ENCODE results near the gene ISG15.
A peak's percentile ranks its signal among the peaks of the same experiment; 100 is the strongest.
"Not testable (repeated sequence)": the region's sequence is repeated elsewhere in the genome, so short reads cannot be mapped to it uniquely, and the experiment has no call there.

ISG15 gene

DNA sequence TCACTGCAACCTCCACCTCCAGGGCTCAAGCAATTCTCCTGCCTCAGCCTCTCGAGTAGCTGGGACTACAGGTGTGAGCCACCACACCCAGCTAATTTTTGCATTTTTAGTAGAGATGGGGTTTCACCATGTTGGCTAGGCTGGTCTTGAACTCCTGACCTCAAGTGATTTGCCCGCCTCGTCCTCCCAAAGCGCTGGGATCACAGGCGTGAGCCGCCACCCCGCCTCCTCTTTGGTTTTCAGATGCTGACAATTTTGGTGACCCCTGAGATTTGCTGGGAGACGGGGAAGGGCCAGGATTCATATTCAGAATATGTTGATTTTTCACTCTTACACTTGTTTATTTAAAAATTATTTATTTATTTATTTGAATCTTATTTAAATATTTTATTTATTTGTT lies 3.2 kb upstream of the ISG15 start:
- DNase-seq: not testable (repeated sequence)

DNA sequence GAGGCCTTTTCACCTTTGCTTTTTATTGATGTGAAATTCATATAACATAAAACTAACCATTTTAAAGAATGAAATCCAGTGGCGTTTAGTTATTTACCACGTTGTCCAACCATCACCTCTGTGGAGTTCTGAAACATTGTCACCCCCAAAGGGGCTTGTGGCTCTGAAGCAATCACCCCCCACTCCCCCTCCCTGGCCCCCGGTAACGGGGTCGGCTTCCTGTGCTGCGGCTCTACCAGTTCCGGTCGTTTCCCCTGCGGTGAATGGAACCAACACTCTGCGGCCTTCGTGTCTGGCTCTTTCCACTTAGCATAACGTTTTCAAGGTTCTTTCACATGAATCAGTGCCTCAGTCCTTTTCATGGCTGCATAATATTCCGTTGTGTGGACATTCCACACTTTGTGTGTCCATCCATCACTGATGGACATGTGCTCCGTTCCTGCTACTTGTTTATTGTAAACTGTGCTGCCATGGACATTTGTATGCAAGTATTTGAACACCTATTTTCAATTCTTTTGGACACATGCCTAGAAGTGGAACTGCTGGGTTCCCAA lies 1.8 kb upstream of the ISG15 start:
- DNase-seq: no peak

GRCh38 chr1:1012736-1013104 lies 577 bp upstream of the ISG15 start:
- not testable (repeated sequence) for DNase-seq

- DNase-seq: no peak
These were observed 788 bp downstream of the ISG15 start for GRCh38 chr1:1013922-1014648.

DNA sequence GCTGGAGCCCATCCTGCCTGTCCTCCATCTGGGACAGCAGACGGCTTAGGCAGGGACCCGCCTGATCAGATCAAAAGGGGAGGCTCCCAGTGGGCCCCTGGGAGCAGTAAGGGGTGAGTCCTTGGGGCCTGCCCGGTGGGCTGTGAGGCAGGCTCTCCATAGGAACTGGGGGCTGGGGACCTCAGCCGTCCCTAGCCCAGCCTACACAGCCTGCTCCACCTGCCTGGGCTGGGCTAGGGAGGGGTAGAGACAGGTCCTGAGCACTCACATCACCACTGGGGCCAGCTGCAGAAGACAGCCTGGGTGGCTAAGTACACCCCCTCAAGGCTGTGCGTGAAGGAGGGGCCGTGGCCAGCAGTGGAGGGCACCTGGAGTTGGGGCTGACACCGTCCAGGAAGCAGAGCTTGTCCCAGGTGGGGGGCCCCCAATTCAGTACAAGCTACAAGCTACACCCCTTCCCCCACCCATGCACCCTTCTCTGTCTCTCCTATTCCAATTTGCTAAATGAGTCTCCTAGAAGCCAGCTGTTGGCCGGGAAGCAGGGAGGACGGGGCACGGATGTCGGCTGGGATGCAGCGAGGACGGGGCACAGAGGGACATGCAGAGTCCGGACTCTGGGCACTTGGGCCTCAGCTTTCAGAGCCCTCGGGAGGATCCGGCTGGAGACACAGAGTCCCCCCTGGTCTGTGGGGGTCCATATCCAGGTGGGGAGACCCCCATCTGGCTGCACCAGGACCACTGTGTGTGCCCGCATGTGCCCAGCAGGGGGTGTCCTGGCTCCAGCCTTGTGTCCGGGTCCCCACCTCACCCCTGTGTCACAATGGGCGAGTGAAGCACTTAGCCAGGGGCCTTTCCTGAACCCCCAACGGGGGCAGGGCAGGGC lies 1.7 kb downstream of the ISG15 start:
- no peak for DNase-seq

- DNase-seq: not testable (repeated sequence)
These were observed 4.4 kb downstream of the ISG15 start for GRCh38 chr1:1017397-1018320.

- DNase-seq: not testable (repeated sequence)
These were observed 5.0 kb downstream of the ISG15 start for GRCh38 chr1:1018321-1018685.

DNA sequence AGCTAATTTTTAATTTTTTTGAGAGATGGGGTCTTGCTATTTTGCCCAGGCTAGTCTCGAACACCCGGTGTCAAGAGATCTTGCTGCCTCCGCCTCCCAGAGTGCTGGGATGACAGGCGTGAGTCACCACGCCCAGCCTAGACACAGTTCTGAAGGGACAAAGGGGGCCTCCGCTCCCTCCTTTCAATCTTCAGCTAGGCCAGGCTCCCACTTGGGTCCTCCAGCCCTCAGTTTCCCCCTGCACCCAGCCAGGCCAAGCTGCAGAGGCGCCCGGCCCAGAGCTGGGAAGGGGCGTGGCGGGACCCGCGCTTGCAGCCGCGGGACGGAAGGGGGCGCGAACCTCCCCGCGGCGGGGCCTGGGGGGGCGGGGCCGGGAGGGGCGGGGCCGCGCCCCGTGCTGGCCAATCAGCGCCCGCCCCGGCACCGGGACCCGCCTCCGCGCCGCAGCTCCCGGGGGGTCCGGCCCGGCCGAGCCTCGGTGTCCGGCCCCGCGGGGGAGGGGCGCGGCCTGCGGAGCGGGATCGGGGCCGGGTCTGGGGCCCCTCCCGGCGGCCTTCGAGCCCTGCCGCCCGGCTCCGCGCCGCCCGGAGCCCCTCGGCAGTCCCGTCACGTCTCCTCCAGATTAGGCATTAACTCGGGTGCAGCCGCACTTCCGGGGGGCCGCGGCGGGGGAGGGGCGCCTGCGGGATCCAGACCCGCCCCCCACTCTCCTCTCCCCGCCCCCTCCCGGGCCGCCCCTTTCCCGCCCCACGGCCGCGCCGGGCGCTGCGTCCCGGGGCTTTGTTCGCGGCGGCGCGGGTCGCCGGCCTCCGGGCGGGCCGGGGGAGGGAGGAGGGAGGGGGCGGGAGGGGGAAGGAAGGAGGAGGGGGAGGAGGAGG lies 6.1 kb downstream of the ISG15 start:
- DNase-seq: peak in 49 of 56 donors; percentile 34 to 90 (median 72)

DNA sequence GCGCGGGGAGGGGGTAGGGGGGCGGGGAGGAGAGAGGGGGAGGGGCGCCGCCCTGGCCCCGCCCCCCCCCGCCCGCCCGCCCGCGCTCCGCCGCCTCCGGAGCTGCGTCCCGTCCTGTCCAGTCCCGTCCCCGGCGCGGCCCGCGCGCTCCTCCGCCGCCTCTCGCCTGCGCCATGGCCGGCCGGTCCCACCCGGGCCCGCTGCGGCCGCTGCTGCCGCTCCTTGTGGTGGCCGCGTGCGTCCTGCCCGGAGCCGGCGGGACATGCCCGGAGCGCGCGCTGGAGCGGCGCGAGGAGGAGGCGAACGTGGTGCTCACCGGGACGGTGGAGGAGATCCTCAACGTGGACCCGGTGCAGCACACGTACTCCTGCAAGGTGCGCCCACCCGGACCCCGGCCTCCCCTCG lies 6.7 kb downstream of the ISG15 start, which contains the start of gene AGRN:
AGRN (plus strand) TSS at position 121 of the 405 bp plus-strand sequence; CDS start at position 174, 53 bp downstream.
- peak in 15 of 56 donors; percentile 45 to 74 (median 63) for DNase-seq

GRCh38 chr1:1020415-1021009 lies 7.2 kb downstream of the ISG15 start:
- DNase-seq: no peak

DNA sequence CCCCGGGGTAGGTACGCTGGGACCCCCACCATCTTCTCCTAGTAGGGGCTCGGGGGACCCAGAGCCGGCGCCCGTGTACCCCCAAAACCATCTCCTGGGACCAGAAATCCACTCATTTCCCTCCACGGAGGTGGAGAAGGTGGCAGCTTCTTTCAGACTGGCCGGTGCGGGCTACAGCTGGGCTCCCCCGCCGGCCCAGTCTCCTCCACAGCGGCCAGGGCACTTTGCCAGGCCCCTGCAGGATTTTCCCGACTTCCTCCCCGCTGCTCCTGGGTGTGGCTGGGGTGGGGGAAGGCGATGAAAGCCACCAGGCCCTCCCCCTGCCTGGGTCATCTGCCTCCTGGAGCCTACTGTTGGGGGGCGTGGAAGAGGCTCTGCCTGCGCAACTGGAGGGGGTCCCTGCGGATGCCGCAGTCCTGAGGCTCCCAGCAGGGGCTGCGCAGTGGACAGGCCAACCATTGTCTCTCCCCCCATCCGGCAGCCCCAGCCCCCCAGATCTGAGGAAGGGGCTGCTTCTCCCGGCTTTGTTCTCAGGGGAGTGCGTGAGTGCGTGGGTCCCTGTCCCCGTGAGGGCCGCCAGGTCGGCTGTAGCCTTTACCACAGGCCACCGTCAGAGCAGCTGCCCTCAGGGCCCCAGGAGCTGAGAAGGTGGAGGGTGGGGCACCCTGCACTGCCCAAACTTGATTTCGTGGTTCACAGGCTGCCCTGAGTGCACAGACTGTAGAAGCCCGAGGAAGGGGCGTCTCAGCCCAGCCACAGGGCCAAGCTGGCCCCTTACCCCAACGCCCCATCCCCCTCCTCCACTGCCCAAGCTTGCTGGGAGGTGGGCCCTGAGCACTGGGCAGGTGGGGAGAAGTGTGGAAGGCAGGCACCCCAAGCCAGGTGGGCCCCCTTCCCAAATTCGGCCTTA lies 8.0 kb downstream of the ISG15 start:
- peak in 4 of 56 donors; percentile 34 to 56 (median 43) for DNase-seq

GRCh38 chr1:1021920-1022259 lies 8.6 kb downstream of the ISG15 start:
- no peak for DNase-seq

DNA sequence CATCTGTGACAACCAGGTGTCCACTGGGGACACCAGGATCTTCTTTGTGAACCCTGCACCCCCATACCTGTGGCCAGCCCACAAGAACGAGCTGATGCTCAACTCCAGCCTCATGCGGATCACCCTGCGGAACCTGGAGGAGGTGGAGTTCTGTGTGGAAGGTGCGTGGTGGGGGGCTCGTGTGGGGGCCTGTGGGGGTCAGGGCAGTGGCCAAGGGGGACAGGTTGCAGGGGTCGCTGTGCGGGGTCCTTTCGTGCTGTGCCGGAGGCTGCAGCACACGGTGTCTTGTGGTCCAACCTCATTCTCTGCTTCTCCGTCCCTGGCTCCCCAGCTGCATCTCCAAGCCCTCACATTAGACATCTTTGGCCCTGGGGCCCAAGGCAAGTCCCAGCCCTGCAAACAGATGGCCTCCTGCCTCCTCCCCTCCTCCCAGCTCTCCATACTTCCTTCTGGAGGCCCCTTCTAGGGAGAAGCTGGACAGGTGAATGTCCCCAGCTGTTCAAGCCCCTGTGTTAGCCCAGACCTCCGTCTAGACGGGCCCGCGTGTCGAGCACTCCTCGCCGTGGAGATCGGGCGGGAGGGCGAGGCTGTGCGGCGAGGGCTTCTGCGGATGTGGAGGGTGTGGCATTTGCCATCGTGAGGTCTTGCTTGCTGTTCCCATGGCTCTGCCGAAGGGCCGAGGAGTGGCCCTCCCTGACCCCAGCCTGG lies 9.2 kb downstream of the ISG15 start:
- no peak for DNase-seq

GRCh38 chr1:1023700-1024099 lies 10.4 kb downstream of the ISG15 start:
- DNase-seq: peak in 2 of 56 donors; percentile 25 to 44

- no peak for DNase-seq
These were observed 11.0 kb downstream of the ISG15 start for GRCh38 chr1:1024149-1024770.

- peak in 29 of 56 donors; percentile 12 to 73 (median 49) for DNase-seq
These were observed 11.7 kb downstream of the ISG15 start for GRCh38 chr1:1024771-1025699.

Data from amygdala (tissue), 56 donors.